Spleen (tissue), 7 donors: ENCODE results near the gene SSR3.

Source experiments
- CTCF ChIP-seq, 11 experiments: fragments of 200-600 bp in 7 of 11; fragments of 450-650 bp in 4 of 11; sonication (generic) in 4 of 11; IDR thresholded peaks in 8 of 11; conservative IDR thresholded peaks in 3 of 11; 1 replicate in 7 of 11; 2 replicates in 4 of 11; pipeline versions ENCODE4 v1.4.0 to v1.8.0; 2016 to 2021; ENCODE audit warnings: antibody characterized with exemption in 11 of 11, inconsistent platforms in 4 of 11, mild to moderate bottlenecking in 1 of 11
- POLR2AphosphoS5 ChIP-seq, 3 donors: sonication (generic); formaldehyde crosslinking; IDR thresholded peaks; one replicate each; pipeline ENCODE4 v1.5.1; 2017; ENCODE audit warnings: antibody characterized with exemption in 3 of 3
- donor health status: DM: no; HTN: no; CAD: no; lungs with moderate emphysema.
- donor health status: DM: no; HTN: no; CAD: no.
- donor health status: DM: no; HTN: no; CAD: no.

DNA sequence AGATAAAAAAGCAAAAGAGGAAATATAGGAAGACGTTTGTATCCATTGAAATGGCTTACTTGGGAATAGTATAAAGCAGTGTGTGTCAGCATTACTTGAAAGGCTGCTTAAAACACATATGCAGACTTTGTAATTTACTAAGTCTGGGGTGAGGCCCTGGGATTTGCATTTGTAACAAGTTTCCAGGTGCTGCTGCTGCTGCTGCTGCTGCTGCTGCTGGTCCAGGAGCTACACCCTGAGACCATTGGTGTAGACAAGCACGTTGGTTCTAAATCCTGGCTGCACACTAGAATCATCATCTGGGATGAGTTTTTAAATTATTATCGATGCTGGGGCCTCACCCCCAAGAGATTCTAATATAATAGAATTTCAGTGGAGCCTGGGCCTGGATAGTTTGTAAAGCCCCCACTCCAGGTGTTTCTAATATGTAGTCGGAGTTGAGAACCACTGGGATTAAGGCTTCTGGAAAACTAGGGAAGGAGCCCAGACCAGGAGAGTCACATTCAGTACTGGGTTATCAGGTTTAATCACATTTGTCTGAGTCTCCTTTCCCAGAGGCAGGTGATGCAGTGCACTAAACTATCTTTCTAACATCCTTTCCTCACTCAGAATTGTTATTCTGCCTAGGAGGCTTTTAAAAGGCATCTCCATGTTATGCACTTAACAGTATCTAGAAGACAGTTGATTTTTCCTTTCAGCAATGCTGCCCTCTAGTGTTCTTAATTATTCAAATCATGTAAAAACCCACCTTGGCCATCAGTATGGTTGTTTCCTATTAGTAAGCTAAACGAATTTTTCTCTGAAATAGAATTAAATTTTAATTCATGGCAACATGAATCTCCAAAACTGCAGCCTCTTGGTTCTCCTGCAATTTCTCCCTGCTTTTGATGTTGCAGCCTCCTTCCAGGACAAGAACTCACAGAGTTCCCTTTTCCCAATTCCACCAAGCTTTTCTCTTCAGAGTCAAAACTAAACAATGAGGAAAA lies 45.4 kb downstream of the SSR3 start:
- peak; percentile 21 to 77 (median 64) for TF ChIP-seq CTCF (IDR thresholded peaks at IDR 0.05 in 8 of 11, conservative IDR thresholded peaks at IDR 0.05 in 3 of 11)
- TF ChIP-seq POLR2AphosphoS5 (IDR thresholded peaks at IDR 0.05): no peak
